ENCODE data around the gene CCR5.

Gene CCR5

GRCh38 chr3:46361408-46362283 is 9.1 kb upstream of the CCR5 start (continued):
- TF ChIP-seq ZNF302 (tag by site-specific recombination; IDR thresholded peaks at IDR 0.05; ENCODE audit: low read depth) (no peak), ZNF341 (tag by site-specific recombination; IDR thresholded peaks at IDR 0.05; ENCODE audit: low read depth) (no peak), ZNF398 (tag by site-specific recombination; IDR thresholded peaks at IDR 0.05) (no peak), ZBTB8A (tag by site-specific recombination; IDR thresholded peaks at IDR 0.05) (peak; percentile 13; the same call in 1 of the 2 replicates), ZNF843 (tag by site-specific recombination; IDR thresholded peaks at IDR 0.05) (no peak), ZFP41 (tag by site-specific recombination; IDR thresholded peaks at IDR 0.05; ENCODE audit: borderline replicate concordance) (no peak), REPIN1 (tag by site-specific recombination; IDR thresholded peaks at IDR 0.05; ENCODE audit: low read depth) (no peak), ZNF776 (tag by site-specific recombination; IDR thresholded peaks at IDR 0.05; ENCODE audit: borderline replicate concordance) (no peak), RBAK (tag by site-specific recombination; IDR thresholded peaks at IDR 0.05) (no peak), ZNF555 (tag by site-specific recombination; conservative IDR thresholded peaks at IDR 0.05) (no peak), ZNF600 (tag by site-specific recombination; IDR thresholded peaks at IDR 0.05) (peak; percentile 46; the same call in 1 of the 2 replicates), HIC1 (tag by site-specific recombination; IDR thresholded peaks at IDR 0.05) (0 out of 2 replicates have a peak, but pooled peaks have one; percentile 35), YY2 (tag by site-specific recombination; IDR thresholded peaks at IDR 0.05) (no peak), MEIS1 (CRISPR knock-in tag; IDR thresholded peaks at IDR 0.05; ENCODE audit: borderline replicate concordance) (no peak), ZNF37A (tag by site-specific recombination; IDR thresholded peaks at IDR 0.05) (no peak), ZNF19 (tag by site-specific recombination; IDR thresholded peaks at IDR 0.05; ENCODE audit: low read depth) (no peak), GFI1B (tag by site-specific recombination; IDR thresholded peaks at IDR 0.05) (no peak), ZBTB6 (tag by site-specific recombination; IDR thresholded peaks at IDR 0.05) (no peak), BCL11B (tag by site-specific recombination; IDR thresholded peaks at IDR 0.05; ENCODE audit: low read depth) (no peak), ZNF214 (tag by site-specific recombination; IDR thresholded peaks at IDR 0.05; ENCODE audit: borderline replicate concordance) (no peak), YY1 (tag by site-specific recombination; IDR thresholded peaks at IDR 0.05) (no peak), ZXDB (tag by site-specific recombination; IDR thresholded peaks at IDR 0.05) (no peak), ZNF701 (tag by site-specific recombination; IDR thresholded peaks at IDR 0.05) (no peak), REST (tag by site-specific recombination; IDR thresholded peaks at IDR 0.05) (no peak), ZNF518A (tag by site-specific recombination; conservative IDR thresholded peaks at IDR 0.05; ENCODE audit: low read depth) (0 out of 2 replicates have a peak, but pooled peaks have one; percentile 46)
